H9 (cell line): ENCODE results near the gene ODC1. TPM values are rescaled to one million over a fixed set of nuclear protein-coding genes. Genes with fewer than 3 reads are reported as not detected.

Source experiments
- DNase-seq: peaks from one replicate; pipeline ENCODE4 v3.0.0-alpha.2; 2017
- H2AFZ ChIP-seq: one replicate; pipeline ENCODE4 v1.6.1; 2013; ENCODE audit warnings: mild to moderate bottlenecking, low read length, control low read depth, moderate library complexity
- H2AK5ac ChIP-seq: 2 replicates; pipeline ENCODE4 v1.6.1; 2013; ENCODE audit warnings: low read length, control low read depth, mixed read lengths; ENCODE audit not compliant: insufficient read length
- H2BK120ac ChIP-seq: one replicate; pipeline ENCODE4 v1.6.1; 2013; ENCODE audit warnings: low read depth, mild to moderate bottlenecking, low read length, control low read depth, inconsistent platforms; ENCODE audit not compliant: poor library complexity, severe bottlenecking
- H2BK12ac ChIP-seq: 2 replicates; pipeline ENCODE4 v1.6.1; 2013; ENCODE audit warnings: low read length, control low read depth, mixed read lengths, low read depth; ENCODE audit not compliant: insufficient read length
- H2BK15ac ChIP-seq: 2 replicates; pipeline ENCODE4 v1.6.1; 2013; ENCODE audit warnings: low read depth, low read length, control low read depth
- H2BK20ac ChIP-seq: one replicate; pipeline ENCODE4 v1.6.1; 2013; ENCODE audit warnings: low read depth, mild to moderate bottlenecking, low read length, control low read depth, inconsistent platforms; ENCODE audit not compliant: poor library complexity, severe bottlenecking
- H2BK5ac ChIP-seq: 2 replicates; pipeline ENCODE4 v1.6.1; 2013; ENCODE audit warnings: low read length, control low read depth, mixed read lengths; ENCODE audit not compliant: insufficient read length
- H3K14ac ChIP-seq: 2 replicates; pipeline ENCODE4 v1.6.1; 2013; ENCODE audit warnings: low read length, control low read depth; ENCODE audit not compliant: insufficient read depth
- H3K18ac ChIP-seq: 2 replicates; pipeline ENCODE4 v1.6.1; 2013; ENCODE audit warnings: low read depth, mild to moderate bottlenecking, mixed read lengths, low read length, control low read depth; ENCODE audit not compliant: insufficient read length
- H3K23ac ChIP-seq: 2 replicates; pipeline ENCODE4 v1.6.1; 2013; ENCODE audit warnings: low read length, control low read depth, mixed read lengths, low read depth; ENCODE audit not compliant: insufficient read length
- H3K23me2 ChIP-seq: 2 replicates; pipeline ENCODE4 v1.6.1; 2013; ENCODE audit warnings: low read depth, mild to moderate bottlenecking, mixed read lengths, low read length, control low read depth; ENCODE audit not compliant: insufficient read length, poor library complexity, severe bottlenecking
- H3K27ac ChIP-seq: 2 replicates; pipeline ENCODE4 v1.5.1; 2013; ENCODE audit warnings: low read length, control low read depth, mixed read lengths, low read depth; ENCODE audit not compliant: insufficient read length
- H3K27me3 ChIP-seq: 2 replicates; pipeline ENCODE4 v1.6.1; 2013; ENCODE audit warnings: low read length, control low read depth, inconsistent platforms; ENCODE audit not compliant: insufficient read depth
- H3K4ac ChIP-seq: 2 replicates; pipeline ENCODE4 v1.6.1; 2013; ENCODE audit warnings: low read depth, mild to moderate bottlenecking, control low read depth, inconsistent platforms, low read length, moderate library complexity
- H3K4me1 ChIP-seq: 2 replicates; pipeline ENCODE4 v1.6.1; 2013; ENCODE audit warnings: low read length, control low read depth, inconsistent platforms; ENCODE audit not compliant: insufficient read depth
- H3K4me2 ChIP-seq: 2 replicates; pipeline ENCODE4 v1.6.1; 2013; ENCODE audit warnings: low read length, control low read depth, mixed read lengths; ENCODE audit not compliant: insufficient read length, insufficient read depth
- H3K56ac ChIP-seq: 2 replicates; pipeline ENCODE4 v1.6.1; 2013; ENCODE audit warnings: low read depth, mild to moderate bottlenecking, mixed read lengths, low read length, control low read depth; ENCODE audit not compliant: insufficient read length
- H3K79me1 ChIP-seq: 2 replicates; pipeline ENCODE4 v1.6.1; 2013; ENCODE audit warnings: low read depth, mild to moderate bottlenecking, moderate library complexity, low read length, control low read depth, inconsistent platforms; ENCODE audit not compliant: insufficient read depth, poor library complexity, severe bottlenecking
- H3K79me2 ChIP-seq: 2 replicates; pipeline ENCODE4 v1.6.1; 2013; ENCODE audit warnings: low read length, control low read depth, inconsistent platforms; ENCODE audit not compliant: insufficient read depth
- H3K9ac ChIP-seq: 2 replicates; pipeline ENCODE4 v1.6.1; 2013; ENCODE audit warnings: low read length, control low read depth, mixed read lengths; ENCODE audit not compliant: insufficient read length; ENCODE audit errors: extremely low read depth
- H3K9me3 ChIP-seq: one replicate; pipeline ENCODE4 v1.6.1; 2013; ENCODE audit warnings: low read depth, low read length, inconsistent platforms; ENCODE audit not compliant: control insufficient read depth
- H3T11ph ChIP-seq: one replicate; pipeline ENCODE4 v1.6.1; 2013; ENCODE audit warnings: mild to moderate bottlenecking, low read length, control low read depth, inconsistent platforms
- H4K20me1 ChIP-seq: one replicate; pipeline ENCODE4 v1.6.1; 2013; ENCODE audit not compliant: control insufficient read depth, insufficient read length, insufficient read depth
- H4K5ac ChIP-seq: 2 replicates; pipeline ENCODE4 v1.6.1; 2013; ENCODE audit warnings: low read depth, mild to moderate bottlenecking, mixed read lengths, low read length, control low read depth; ENCODE audit not compliant: insufficient read length
- H4K8ac ChIP-seq: replicated peaks from 2 replicates; pipeline ENCODE4 v1.6.1; 2013; ENCODE audit warnings: low read length, control low read depth, mixed read lengths, low read depth; ENCODE audit not compliant: insufficient read length
- H4K91ac ChIP-seq: 2 replicates; pipeline ENCODE4 v1.6.1; 2013; ENCODE audit warnings: low read depth, mild to moderate bottlenecking, moderate library complexity, mixed read lengths, low read length, control low read depth; ENCODE audit not compliant: insufficient read length
- H3K27ac Mint-ChIP-seq, 3 experiments: 2 replicates in 2 of 3; 3 replicates in 1 of 3; pipeline ENCODE4 v1.8.0; 2020 to 2021; ENCODE audit warnings: mixed read lengths in 3 of 3, mild to moderate bottlenecking in 1 of 3, moderate library complexity in 1 of 3
- H3K27me3 Mint-ChIP-seq: 2 replicates; pipeline ENCODE4 v1.8.0; 2021; ENCODE audit warnings: low read depth, mild to moderate bottlenecking, moderate library complexity, mixed read lengths
- H3K36me3 Mint-ChIP-seq, 3 experiments: 2 replicates in 2 of 3; 3 replicates in 1 of 3; pipeline ENCODE4 v1.8.0; 2020 to 2021; ENCODE audit warnings: low read depth in 3 of 3, mixed read lengths in 3 of 3; ENCODE audit not compliant: insufficient read depth in 1 of 3
- H3K4me1 Mint-ChIP-seq, 2 experiments: 2 replicates each; pipeline ENCODE4 v1.8.0; 2020; ENCODE audit warnings: mixed read lengths in 2 of 2
- H3K4me3 Mint-ChIP-seq, 2 experiments: 2 replicates in 1 of 2; 3 replicates in 1 of 2; pipeline ENCODE4 v1.8.0; 2020 to 2021; ENCODE audit warnings: mild to moderate bottlenecking in 2 of 2, mixed read lengths in 2 of 2, moderate library complexity in 1 of 2
- H3K9me3 Mint-ChIP-seq, 2 experiments: 2 replicates in 1 of 2; 3 replicates in 1 of 2; pipeline ENCODE4 v1.8.0; 2020; ENCODE audit warnings: mild to moderate bottlenecking in 2 of 2, mixed read lengths in 2 of 2, moderate library complexity in 1 of 2
- CTCF ChIP-seq: fragments of 200-600 bp; sonication (generic); conservative IDR thresholded peaks from 3 replicates; pipeline ENCODE4 v1.8.0; 2021; ENCODE audit warnings: antibody characterized with exemption, mild to moderate bottlenecking
- WGBS: extraction: QIAGEN DNeasy Blood & Tissue Kit; methylation state at CpG from one replicate; pipeline ENCODE4 v1.1.7; 2013; ENCODE audit warnings: missing lambda C conversion rate, low lambda C conversion rate, mixed read lengths; ENCODE audit not compliant: insufficient read length; ENCODE audit errors: extremely low coverage; 5-methylcytosine and 5-hydroxymethylcytosine counted together
- total RNA-seq: library from RNA; stranded (reverse); gene quantifications from 2 replicates; pipeline ENCODE4 v1.2.1, GENCODE V29; 2021

ODC1 gene
- total RNA-seq, 1 experiment from 2014 or later = 48.3 TPM

GRCh38 chr2:10425699-10426098 lies 22.4 kb downstream of the ODC1 start:
- Histone ChIP-seq H3K27ac (no peak overlapping the region), H3K56ac (no peak overlapping the region)
- no peaks in the 10 kb centered on the region for H3K9me3 Mint-ChIP-seq

More at GRCh38 chr2:10425699-10426098, 22.4 kb downstream of the ODC1 start:
- Histone ChIP-seq H3K23ac (no peak overlapping the region), H2BK20ac (no peak overlapping the region), H3K79me2 (no peaks in the 10 kb centered on the region), H4K91ac (no peak overlapping the region), H3K27me3 (no peaks in the 10 kb centered on the region), H3K9me3 (no peaks in the 10 kb centered on the region), H3K9ac (no peak overlapping the region), H3K4ac (no peak overlapping the region), H3K18ac (no peak overlapping the region), H2BK120ac (no peak overlapping the region), H4K8ac (no peak overlapping the region), H2BK12ac (no peak overlapping the region), H2AK5ac (no peak overlapping the region), H2BK5ac (no peak overlapping the region), H3K4me1 (no peaks in the 10 kb centered on the region; the same call in 1 of the 2 replicates), H3K4me2 (no peak overlapping the region), H4K20me1 (no peaks in the 10 kb centered on the region), H2BK15ac (no peak overlapping the region), H3T11ph (no peak overlapping the region), H3K14ac (no peak overlapping the region), H4K5ac (no peak overlapping the region), H3K23me2 (no peaks in the 10 kb centered on the region), H2AFZ (no peak overlapping the region), H3K79me1 (no peaks in the 10 kb centered on the region)
- Mint-ChIP-seq H3K4me1 (peaks cover 3 to 7% of the 10 kb centered on the region in 2 experiments; a peak in 3 of 4 replicates), H3K36me3 (no peaks in the 10 kb centered on the region), H3K27ac (peak overlapping the region in 1 of 3 experiments; percentile 18; a peak in 1 of 7 replicates), H3K27me3 (peaks cover 1% of the 10 kb centered on the region), H3K4me3 (no peak overlapping the region)
- no peak for DNase-seq
- TF ChIP-seq CTCF = no peak
- no CpG with 5 or more reads among the region's 10 CpGs for WGBS
